ENCODE results near the gene COL26A1.
"Not testable (repeated sequence)": the region's sequence is repeated elsewhere in the genome, so short reads cannot be mapped to it uniquely, and the experiment has no call there.

Gene COL26A1

DNA sequence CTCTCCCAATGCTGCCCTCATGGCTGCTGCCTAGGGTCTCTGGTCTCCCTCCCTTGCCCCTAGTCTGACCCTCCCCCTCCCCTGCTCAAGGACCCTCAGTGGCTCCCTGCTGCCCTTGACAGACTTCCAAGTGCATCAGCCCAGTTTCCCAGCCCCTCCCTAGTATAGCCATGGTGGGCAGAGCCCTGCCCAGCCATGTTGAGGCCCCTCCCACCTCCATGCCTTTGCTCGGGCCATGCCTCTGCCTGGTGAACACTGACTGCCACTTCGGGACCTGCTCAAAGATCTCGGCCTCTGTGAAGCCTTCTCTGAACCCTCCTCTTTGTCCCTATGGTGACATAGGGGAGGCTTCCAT, 193.2 kb downstream of the COL26A1 start:
- no peak for DNase-seq

DNA sequence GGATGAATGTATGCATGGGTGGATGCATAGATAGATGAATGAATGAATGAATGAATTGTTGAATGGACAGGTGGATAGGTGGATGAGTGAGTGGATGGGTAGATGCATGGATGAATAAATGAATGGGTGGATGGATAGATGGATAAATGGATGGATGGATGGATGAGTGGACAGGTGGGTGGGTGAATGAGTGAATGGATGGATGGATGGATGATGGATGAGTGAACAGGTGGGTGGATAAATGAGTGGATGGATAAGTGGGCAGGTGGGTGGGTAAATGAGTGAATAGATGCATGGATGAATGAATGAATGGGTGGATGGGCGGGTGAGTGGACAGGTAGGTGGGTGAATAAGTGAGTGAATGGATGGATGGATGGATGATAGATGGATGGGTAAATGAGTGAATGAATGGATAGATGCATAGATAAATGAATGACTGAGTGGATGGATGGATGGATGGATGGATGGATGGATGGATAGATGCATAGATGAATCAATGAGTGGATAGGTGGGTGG, 193.8 kb downstream of the COL26A1 start:
- DNase-seq: no peak

DNA sequence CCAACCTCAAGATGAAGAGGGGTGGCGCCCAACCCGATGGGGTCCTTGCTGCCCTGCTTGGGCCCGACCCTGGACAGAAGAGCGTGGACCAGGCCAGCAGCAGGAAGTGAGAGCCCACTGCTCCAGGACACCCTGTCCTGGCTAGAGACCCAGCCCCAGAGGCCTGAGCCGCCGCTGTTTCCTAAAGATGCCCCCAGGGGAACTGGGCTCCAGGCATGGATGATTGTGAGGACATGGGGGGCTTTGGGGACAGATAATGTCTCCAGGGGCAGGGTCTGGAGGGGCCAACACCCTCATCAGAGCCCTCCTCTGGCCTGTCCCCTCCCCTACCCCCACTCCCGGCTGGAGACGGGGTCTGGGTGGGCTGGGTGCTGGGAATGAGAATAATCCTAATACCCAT, 194.7 kb downstream of the COL26A1 start:
- no peak for DNase-seq

- no peak for DNase-seq
Observed at GRCh38 chr7:101557978-101558741, 195.5 kb downstream of the COL26A1 start.

DNA sequence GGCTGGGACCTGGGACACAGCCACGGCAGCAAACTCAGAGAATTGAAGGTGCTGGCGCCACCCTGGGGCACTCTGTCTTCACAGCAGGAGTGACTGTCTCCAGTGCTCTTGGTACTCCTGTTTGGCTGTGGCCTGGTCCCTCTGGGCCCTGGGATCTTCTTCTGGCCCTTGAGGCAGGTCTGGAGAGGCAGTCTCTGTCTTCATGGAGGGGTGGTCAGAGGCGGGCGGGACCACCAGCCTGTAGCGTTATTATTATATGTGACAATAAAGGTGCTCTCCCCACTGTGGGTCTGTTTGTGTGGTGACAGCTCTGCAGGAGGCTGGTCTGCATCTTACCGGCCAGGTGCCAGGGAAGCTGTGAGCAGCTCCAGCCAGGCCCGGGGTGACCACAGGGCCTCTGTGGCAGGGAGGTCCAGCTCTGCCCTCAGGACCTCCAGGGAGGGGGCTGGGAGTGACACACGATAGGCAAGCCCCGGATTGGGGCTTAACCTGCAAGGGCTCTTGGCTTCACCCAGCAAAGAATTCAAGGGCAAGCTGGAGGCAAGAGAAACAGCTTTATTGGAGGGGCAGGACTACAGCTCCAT, 196.2 kb downstream of the COL26A1 start:
- DNase-seq: no peak

- DNase-seq: no peak
Observed at GRCh38 chr7:101559586-101559985, 196.9 kb downstream of the COL26A1 start.

DNA sequence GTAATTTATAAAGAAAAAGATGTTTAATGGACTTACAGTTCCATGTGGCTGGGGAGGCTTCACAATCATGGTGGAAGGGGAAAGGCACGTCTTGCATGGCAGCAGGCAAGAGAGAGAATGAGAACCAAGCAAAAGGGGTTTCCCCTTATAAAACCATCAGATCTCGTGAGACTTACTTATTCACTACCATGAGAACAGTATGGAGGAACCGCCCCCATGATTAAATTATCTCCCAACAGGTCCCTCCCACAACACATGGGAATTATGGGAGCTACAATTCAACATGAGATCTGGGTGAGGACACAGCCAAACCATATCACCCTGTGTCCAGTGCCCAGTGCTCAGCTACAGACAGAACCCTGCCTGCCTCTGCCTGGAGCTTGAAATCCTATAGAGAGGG, 197.3 kb downstream of the COL26A1 start:
- DNase-seq: not testable (repeated sequence)

DNA sequence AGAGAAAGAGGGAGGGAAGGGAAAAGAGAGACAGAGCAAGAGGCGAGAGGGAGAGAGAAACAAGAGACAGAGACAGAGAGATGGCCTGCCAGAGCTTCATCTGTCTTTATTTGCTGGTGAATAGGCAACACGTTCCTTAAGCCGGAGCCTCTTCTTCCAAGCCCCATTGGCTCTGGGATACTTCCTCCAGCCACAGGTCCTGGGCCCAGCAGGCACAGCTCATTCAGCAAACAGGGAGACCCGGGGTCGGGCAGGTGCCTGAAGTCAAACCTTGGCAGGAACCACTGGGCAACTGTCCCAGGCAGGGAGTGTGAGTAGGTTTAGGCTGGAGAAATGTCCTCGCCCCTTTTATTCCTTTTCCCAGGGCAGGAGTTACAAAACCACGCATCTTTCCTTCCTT, 198.2 kb downstream of the COL26A1 start:
- DNase-seq: no peak

GRCh38 chr7:101561293-101561692, 198.6 kb downstream of the COL26A1 start:
- not testable (repeated sequence) for DNase-seq

GRCh38 chr7:101562531-101563197, 200.0 kb downstream of the COL26A1 start:
- no peak for DNase-seq

DNA sequence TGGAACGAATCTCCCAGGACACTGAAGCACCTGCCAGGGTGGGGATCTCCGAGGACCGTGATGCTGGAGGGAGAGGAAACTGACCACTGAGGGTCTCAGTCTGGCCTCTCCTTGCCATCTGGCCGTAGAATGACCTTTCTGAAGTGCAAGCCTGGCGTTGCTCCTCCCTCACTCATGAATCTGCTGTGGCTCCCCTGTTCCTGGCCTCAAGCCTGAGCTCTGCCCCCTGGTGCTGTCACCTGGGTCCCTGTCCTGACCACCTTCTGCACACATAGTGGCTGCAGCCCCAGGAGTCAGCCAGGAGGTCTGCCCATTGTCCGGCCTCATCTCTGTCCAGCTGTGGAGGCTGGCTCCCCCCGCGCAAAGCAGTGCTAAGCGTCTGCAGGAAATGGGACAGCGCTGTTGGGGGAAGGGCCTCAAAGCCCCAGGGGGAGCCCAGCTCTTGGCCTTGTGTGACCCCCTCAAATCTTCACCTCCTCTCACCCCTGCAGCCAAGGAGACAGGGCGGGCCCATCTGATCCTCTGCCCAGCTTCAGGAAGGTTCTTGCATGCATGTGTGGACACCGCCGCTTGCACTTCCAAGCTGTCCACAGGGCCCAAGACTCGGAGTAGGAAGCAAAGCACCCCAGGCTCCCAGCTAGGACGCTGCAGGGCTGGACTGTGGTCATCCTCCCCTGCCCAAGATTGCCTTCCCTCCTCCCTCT, 200.7 kb downstream of the COL26A1 start:
- no peak for DNase-seq

GRCh38 chr7:101563943-101564777, 201.5 kb downstream of the COL26A1 start:
- no peak for DNase-seq

DNA sequence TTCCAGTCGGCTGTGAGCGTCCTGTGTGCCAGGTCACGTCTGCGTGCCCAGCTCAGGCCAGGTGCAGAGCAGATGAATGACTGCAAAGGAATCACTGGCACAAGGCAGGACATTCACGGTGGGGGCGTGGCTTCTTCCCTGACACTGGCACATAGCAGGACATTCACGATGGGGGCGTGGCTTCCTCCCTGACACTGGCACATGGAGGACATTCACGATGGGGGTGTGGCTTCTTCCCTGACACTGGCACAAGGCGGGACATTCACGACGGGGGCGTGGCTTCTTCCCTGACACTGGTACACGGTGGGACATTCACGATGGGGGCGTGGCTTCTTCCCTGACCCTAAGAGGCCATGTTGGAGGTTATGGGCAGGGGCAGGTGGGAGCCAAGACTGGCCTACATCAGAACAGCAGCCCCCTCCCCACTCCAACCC, 202.1 kb downstream of the COL26A1 start:
- DNase-seq: no peak

DNA sequence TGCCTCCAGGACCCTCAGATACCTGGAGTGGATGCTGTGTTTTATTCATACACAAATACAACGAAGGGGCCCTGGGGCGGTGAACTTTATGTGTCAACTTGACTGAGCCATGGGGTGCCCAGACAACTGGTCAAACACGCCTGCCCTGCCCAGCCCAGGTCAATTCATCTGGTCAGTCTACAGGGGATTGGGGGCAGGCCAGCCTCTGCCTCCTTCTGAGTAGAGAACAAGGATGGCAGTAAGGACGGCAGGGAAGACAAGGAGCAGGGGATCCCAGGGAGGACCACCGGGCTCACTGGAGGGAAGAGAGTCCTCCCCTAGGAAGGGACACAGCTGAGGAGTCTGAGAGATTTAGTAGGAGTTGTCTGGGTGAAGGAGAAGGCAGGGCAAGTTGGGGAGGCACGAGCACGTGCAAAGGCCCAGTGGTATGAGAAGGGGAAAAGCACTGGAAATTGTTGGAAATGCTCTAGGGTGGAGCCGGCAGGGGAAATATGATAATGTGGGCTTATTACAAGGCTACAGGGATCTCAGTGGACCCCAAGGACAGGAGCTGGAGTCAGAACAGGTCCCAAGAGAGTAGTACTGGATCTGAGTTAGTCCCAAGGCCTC, 203.0 kb downstream of the COL26A1 start:
- DNase-seq: no peak

- no peak for DNase-seq
Observed at GRCh38 chr7:101567230-101567629, 204.6 kb downstream of the COL26A1 start.

- no peak for DNase-seq
Observed at GRCh38 chr7:101572156-101572555, 209.5 kb downstream of the COL26A1 start.

GRCh38 chr7:101575168-101575567, 212.5 kb downstream of the COL26A1 start:
- DNase-seq: no peak

DNA sequence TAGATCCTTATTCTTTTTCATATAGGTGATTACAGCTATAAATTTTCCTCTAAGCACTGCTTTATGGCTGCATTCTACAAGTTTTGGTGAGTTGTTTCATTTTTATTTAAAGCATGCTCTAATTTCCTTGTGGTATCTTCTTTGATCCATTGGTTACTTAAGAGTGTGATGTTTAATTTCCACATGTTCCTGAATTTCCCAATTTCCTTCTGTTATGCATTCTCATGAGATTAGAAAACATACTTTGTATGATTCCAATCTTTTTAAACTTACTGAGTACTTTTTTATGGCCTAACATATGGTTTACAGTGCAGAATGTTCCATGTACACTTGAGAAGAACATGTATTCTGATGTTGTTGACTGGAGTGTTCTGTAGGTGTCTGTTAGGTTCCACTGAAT, 213.0 kb downstream of the COL26A1 start:
- no peak for DNase-seq

DNA sequence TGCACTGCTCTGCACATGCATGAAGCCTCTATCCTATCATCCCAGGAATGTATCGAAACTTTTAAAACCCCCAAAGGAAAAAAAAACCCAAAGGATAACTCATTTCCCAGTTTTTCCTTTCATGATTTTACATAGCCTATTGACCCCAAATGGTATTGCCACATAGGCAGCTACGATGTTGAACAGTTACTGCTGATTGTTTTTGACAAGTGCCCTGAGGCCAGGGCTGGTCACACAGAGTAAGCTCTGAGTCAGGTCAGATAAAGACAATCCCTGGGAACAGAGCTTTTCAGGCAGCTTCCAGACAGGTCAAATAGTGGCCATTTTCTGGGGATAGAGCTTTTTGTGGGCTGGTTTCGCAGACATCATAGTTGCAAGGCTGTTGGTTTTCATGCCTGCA, 214.3 kb downstream of the COL26A1 start:
- no peak for DNase-seq

GRCh38 chr7:101578552-101578951, 215.9 kb downstream of the COL26A1 start:
- no peak for DNase-seq

GRCh38 chr7:101580596-101580995, 217.9 kb downstream of the COL26A1 start:
- DNase-seq: no peak

GRCh38 chr7:101581891-101582290, 219.2 kb downstream of the COL26A1 start:
- DNase-seq: no peak
